ENCODE measurements around the gene ARHGEF16. TPM values are rescaled to one million over a fixed set of nuclear protein-coding genes. Genes with fewer than 3 reads are reported as not detected.

ARHGEF16 gene
- polyA plus RNA-seq, 1 donor, result 0.80 TPM

DNA sequence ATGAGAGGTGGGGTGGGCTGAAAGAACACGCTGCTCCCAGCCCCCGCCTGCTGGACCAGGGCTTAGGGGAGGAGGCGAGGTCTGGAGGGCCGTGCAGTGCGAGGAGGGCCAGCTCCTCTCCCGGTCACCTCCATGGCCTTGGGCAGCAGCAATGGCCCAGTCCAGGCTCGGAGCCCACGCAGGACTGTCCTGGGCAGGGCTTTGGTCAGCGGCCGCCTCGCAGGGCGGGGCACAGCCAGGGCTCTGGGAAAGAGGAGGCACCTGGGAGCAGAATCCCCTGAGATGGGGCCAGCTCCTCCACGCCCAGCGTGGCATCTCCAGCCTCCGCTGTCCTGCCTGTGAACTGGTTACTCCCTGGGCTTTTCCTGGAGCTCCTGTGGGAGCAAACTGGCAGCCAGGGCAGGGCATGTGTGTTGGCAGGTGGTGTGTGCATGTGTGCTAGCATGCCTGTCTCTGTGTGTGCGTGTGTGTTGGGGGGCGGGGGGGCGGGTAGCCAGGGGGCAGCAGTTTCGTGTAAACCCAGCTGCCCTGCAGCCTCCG lies 27.4 kb downstream of the ARHGEF16 start:
- DNase-seq (ENCODE audit: low read depth), result no peak

DNA sequence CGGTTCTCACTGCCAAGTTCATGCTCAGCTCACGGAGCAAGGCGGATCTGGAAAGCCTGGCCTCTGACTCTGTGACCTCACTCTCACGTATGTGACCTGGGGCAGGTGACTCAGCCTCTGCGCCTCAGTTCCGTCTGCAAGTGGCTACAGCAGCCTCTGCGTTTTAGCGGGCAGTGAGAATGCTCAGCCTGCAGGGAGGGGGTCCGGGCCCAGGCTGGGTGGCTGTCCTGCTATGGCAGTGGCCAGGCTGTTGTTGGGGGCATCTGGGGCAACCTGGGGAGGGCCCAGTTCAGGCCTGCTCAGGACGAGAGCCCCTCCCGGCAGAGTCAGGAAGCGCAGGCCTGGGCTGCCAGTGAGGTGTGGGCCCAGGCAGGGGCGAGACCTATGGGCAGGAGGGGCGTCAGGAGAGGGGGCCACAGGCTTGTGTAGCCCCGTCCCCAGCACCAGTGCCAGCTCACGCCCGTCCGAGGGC lies 27.9 kb downstream of the ARHGEF16 start:
- DNase-seq (ENCODE audit: low read depth), result no peak

- no peak for DNase-seq (ENCODE audit: low read depth)
Measured at GRCh38 chr1:3483380-3483779, 28.9 kb downstream of the ARHGEF16 start.

DNA sequence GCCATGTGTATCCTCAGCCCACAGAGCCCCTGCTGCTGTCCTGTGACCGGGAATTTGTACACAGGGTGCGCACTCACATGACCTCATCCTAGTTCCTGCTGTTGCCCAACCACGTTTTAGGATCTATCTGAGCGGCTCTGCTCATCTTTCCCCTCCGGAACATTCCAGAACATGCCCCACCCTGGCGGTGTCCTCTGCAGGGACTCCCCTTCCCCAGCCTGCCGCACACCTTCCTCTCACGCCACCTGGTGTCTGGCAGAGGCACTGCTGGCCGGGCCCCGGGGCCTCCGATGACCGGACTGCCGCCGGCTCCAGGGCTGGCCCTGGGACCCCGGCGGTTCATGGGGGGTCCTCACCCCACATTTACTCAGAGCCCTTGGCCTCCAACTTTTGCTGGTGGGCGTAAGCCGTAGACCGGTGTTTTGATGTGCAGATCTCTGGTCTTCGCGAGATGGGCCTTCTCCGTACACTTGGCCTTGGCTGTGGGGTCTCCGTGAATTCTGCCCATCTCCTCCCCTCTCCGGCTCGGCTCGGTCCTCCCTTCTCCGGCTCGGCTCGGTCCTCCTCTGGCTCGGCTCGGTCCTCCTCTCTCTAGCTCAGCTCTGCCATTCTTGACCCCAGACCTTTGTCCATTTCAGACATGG lies 29.5 kb downstream of the ARHGEF16 start:
- DNase-seq (ENCODE audit: low read depth), result no peak

- no peak for DNase-seq (ENCODE audit: low read depth)
Measured at GRCh38 chr1:3485016-3485415, 30.6 kb downstream of the ARHGEF16 start.

DNA sequence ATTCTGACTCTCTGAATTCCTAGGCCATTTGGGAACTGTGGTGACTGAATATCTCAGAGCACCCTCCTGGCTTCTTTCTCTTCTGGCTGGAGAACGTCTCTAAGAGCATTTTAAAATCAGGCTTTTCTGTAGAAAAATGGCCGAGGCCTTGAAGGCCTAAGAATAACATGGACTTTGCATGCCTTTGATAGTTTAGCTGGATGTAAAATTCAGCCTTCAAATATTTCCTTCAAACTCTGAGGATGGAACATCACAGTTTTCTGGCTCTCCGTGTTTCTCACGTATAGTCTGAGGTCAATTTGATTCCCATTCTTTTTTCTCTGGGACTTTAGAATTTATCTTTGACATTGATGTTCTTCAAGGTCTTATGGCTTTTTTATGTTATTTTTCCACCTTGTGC lies 34.0 kb downstream of the ARHGEF16 start:
- DNase-seq (ENCODE audit: low read depth), result no peak

DNA sequence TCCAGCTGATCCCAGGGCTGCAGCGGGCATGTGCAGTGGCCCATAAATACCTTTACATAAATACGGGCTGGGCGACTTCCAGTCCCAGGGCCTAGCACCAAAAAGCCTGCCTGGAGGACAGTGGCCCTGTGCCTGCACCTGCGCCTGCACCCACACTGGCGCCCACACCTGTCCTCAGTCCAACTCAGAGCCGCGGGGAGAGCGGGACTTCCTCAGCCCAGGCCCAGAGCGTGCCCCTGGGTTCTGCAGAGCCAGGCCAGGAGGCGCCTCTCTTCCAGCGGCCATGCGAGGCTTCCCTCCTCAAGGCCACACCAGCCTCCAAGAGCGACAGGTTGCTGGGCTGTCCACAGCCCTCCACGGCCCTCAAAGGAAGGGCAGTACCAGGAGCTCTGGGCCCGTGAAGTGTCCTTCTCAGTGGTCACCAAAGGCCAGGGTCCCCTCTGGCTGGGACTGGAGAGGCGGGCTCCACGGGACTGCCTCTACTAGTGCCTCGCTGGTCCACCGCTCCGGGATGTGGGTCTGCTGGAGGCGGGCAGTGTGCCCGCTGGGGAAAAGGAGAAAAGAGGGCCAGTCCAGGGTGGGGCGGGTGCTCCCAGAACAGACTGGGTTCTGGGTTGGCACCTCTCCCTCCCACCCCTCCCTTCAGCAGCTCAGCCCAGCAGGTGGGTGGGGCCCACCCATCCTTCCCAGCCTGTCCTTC lies 35.7 kb downstream of the ARHGEF16 start:
- no peak for DNase-seq (ENCODE audit: low read depth)

DNA sequence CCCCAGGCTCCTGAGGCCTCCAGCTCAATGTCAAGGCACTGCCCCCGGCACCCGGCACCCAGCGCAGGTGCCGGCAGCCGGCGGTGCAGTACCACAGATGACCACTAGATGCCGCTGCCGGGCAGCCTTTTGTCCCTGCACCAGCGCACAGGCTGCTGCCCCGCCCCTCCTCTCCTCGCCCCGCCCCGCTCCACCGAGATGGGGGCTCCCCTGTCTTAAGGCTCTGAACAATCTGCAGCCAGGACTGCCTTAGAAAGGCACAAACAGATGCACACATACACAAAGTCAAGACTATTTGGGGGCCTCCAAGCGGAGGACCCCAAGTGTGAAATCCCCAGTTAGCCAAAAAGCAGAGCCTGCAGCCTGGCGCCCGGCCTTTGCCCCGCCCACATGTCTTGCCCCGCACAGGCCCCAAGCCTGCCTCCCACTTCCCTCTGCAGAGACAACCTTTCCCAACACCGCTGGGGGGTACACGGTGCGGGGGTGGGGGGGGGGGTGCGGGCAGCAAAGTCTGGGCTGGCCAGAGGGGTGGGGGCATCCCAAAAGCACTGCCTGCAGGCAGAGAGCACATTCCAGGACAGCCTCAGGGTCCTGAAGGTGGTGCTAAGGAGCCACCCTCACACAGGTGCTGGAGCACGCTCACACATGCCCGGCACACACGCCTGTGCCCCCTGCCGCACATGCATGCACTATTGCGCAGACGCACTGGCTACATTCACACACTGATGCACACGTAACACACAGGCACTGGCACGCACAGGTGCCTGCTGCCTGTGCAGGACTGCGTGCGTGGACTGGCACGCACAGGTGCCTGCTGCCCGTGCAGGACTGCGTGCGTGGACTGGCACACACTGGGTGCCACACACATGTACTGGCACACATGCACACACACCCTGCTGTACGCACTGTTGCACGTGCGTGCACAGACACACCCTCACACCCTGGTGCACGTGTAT lies 37.1 kb downstream of the ARHGEF16 start:
- no peak for DNase-seq (ENCODE audit: low read depth)

DNA sequence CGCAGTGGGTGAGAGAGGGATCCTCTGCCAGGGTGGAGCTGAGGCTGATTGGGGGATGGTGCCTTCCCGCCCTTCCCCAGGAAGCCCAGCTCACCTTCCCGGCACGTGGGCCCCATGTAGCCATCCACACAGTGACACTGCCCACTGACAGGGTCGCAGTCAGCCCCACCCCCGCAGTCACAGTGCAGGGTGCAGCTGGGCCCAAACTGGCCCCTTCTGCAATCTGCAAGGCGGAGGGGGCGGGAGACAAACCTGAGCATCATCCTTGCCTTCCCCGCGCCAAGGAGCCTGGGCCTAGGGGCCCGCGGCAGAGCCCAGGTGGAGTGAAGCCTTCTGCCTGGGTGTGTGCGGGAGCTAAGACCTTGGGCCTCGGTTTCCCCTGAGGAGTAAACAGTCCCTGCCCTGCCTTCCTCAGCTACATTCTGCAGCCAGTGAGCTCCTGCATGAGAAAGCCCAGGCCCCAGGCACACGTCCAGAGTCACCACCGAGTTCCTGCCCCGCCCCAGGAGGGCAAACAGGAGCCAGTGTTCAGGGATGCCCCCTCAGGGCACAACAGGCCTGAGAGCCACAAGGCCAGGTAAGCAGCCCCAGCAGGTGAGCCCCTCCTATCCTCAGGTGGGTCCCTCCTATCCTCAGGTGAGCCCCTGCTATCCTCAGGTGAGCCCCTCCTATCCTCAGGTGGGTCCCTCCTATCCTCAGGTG lies 38.2 kb downstream of the ARHGEF16 start:
- DNase-seq (ENCODE audit: low read depth), result no peak

DNA sequence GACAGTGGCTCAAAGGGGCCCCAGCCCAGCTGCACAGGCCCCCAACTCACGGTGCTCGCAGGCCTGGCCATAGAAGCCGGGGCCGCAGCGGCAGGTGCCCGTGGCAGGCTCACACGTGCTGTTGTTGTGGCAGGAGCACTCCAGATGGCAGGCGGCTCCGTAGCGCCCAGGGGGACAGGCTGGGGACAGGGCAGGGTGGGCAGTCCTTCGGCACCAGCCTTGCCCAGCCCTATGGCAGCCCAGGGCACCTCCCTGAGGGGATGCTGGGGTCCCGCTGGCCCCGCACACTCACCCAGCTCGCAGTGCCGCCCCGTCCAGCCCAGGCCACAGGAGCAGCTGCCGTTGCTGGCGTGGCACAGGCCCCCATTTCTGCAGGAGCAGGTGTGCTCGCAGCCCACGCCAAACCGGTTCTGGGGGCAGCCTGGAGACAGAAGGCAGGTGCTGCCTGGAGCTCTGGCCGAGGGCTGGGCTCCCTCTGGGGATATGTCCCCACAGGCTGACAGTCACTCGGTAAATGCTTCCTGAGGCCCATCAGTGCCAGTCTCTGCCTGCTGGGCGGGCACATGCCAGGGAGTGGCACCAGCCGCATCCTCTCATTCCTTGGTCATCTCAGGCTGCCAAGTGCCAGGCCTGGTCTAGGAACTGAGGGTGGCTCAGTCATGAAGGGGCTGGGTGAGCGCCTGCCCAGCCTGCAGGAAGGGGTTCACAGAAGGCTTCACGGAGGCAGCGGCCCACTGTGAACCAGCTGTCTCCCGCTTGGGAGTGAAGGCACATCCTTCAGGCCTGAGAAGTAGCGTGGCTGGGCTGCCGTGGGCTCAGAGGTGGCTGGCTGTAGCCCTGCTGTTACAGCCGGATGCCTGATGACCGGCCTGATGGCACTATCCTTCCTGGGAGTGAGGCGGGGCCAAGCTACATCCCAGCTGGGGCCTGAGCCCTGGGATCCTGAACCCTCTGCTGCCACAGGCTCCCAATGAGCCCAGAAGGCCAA lies 40.1 kb downstream of the ARHGEF16 start:
- no peak for DNase-seq (ENCODE audit: low read depth)

GRCh38 chr1:3495776-3496745 lies 41.6 kb downstream of the ARHGEF16 start:
- no peak for DNase-seq (ENCODE audit: low read depth)

- no peak for DNase-seq (ENCODE audit: low read depth)
Measured at GRCh38 chr1:3496916-3497315, 42.5 kb downstream of the ARHGEF16 start.

GRCh38 chr1:3497521-3497920 lies 43.1 kb downstream of the ARHGEF16 start:
- no peak for DNase-seq (ENCODE audit: low read depth)

- DNase-seq (ENCODE audit: low read depth), result no peak
Measured at GRCh38 chr1:3498246-3498930, 43.9 kb downstream of the ARHGEF16 start.

- DNase-seq (ENCODE audit: low read depth), result no peak
Measured at GRCh38 chr1:3498986-3499385, 44.5 kb downstream of the ARHGEF16 start.

GRCh38 chr1:3499611-3500010 lies 45.1 kb downstream of the ARHGEF16 start:
- DNase-seq (ENCODE audit: low read depth), result no peak

- DNase-seq (ENCODE audit: low read depth), result no peak
Measured at GRCh38 chr1:3500265-3500835, 45.9 kb downstream of the ARHGEF16 start.

GRCh38 chr1:3501437-3501836 lies 47.0 kb downstream of the ARHGEF16 start:
- DNase-seq (ENCODE audit: low read depth), result no peak
